Stimulated activated CD8-positive, alpha-beta memory T cell treated with anti-CD3 and anti-CD28 coated beads, Interleukin-4, amount 100 ng/mL, for 24 hours (primary cell): ENCODE results near the gene ALPK3.

Source experiments
- DNase-seq: peaks from one replicate; pipeline ENCODE4 v3.0.0-alpha.2; 2020; ENCODE audit warnings: low read depth

The ALPK3 gene

DNA sequence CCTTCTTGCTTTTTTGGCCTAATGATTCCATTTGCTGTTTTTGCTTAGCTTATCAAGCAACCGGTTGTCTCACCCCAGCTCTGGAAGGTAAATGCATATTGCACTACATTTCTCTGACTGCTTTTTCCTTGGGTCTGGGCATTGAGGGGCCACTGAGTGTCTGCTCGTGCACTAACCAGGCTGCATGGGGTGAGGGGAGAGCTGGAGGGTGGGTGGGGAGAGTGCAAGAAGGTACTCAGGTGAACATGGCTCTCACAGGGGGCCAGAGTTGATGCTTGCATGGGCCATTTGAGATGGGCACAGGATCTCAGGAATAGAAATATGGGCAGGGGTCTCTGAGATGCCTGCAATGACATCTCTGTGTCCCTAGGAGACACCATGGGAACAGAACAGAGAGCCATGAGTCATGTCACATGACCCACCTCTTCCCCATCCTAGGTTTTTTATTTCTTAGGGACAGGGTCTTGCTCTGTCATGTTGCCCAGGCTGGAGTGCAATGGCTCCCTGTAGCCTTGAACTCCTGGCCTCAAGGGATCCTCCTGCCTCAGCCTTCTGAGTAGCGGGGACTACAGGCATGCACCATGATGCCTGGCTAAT, 6.2 kb downstream of the ALPK3 start:
- no peak for DNase-seq

- DNase-seq, result no peak
Observed at GRCh38 chr15:84824260-84825007, 7.3 kb downstream of the ALPK3 start.

GRCh38 chr15:84826369-84826823, 9.2 kb downstream of the ALPK3 start:
- no peak for DNase-seq

DNA sequence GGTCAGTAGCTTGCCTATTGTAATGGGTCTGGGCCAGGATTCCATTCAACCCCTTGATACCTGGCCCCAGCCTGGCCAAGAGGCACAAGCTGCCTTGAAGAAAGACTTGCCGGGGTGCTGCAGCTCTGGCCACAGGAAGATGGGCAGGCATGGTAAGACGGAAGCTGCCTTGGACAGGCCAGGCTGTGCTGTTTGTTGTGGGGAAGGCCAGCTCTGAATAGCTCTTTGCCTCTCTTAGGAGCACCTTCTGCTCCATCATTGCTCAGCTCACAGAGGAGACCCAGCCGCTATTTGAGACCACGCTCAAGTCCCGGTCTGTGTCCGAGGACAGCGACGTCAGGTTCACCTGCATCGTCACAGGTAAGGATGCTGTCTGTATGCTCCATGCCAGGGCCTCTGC, 10.1 kb downstream of the ALPK3 start:
- no peak for DNase-seq

- DNase-seq, result no peak
Observed at GRCh38 chr15:84828086-84828908, 11.1 kb downstream of the ALPK3 start.

GRCh38 chr15:84829428-84829827, 12.3 kb downstream of the ALPK3 start:
- no peak for DNase-seq

GRCh38 chr15:84830036-84830435, 12.9 kb downstream of the ALPK3 start:
- no peak for DNase-seq

DNA sequence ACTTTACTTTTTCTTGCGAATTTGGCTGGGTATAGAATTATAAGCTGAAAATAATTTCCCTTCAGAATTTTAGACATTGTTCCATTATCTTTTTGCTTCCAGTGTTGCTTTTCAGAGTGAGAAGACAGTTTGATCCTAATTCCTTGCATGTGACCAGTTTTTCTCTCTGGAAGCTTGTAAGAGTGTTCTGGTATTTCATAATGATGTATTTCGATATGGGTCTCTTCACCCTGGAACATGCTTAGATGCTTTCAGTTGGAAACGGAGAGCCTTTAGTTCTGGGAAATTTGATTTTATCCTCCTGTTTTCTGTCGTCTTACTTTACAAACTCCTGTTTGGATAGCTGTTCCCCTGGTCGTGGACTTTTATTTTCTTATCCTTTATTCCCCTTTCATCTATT, 13.9 kb downstream of the ALPK3 start:
- no peak for DNase-seq

GRCh38 chr15:84831613-84832012, 14.5 kb downstream of the ALPK3 start:
- DNase-seq, result no peak

DNA sequence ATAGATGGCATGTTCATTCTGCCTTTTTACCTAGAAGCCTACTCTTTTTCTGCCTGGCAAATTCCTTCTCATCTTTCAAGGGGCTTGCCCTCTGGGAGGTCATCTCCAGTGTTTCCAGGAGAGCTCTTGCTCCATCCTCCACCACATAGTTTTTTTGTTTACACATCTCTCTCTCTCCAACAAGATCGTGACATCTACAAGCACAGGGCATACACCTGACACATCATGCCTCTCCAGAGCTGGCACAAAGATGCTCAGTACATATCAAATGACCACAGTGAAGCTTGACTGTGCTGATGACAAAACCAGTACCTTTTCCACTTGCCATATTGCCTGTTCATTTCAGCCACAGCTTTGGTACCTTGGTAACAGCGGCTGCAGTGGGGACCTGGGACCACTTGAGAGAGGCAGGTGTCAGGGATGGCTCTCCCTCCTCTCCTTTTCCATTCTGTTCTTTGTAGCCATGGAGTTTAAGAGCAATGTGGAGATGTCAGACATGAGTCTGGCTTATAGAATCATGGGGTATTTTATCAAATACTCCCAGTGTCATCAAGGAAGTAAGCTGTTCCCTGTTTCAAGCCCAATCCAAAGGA, 15.4 kb downstream of the ALPK3 start:
- DNase-seq, result no peak

- no peak for DNase-seq
Observed at GRCh38 chr15:84833447-84834228, 16.5 kb downstream of the ALPK3 start.

- DNase-seq, result no peak
Observed at GRCh38 chr15:84834229-84834955, 17.2 kb downstream of the ALPK3 start.

DNA sequence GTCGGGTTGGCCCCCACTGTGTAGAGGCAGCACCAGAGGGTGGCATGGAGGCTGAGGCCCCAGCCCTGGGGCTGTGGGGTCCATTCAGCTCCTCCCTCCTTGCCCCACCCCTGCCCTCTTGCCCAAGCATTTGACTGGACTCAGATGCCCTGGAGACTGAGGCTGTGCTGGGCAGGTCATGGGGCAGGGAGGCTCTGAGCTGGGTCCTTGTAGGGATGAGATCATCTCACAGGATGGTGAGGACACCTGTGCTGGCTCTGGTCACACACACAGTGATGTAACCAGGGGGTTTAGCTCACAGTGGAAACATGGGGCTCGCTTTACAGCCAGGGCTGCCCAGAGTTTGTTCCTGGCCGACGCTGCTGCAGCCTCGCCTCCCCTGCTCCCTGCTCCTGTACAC, 17.8 kb downstream of the ALPK3 start:
- DNase-seq, result no peak

DNA sequence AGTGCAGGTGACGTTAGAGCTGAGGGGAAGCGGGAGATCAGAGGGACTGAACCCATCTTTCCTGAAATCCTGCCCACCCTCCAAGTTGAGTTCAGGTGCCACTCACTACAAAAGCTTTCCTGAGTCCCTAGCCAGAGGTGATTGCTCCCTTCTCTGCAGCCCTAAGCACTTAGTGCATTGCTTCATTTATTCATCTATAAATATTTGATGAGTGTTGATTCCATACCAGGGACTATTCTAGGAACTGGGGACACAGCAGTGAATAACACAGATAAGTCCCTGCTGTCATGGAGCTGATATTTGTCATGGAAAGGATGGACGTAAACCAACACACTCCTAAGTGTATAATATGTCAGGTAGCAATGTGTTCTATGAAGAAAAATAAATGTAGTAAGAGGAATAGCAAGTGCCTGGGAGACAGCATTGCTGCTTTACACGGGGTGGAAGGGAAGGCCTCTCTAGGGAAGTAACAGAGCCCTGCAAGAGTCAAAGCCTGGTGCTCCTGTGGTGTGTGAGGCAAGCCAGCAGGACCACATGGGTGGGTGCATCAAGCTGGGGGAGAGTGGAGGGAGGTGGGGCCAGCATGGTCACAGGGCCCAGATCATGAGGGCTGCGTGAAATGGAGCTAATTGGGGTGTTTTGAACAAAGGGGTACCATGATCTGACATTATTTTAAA, 18.6 kb downstream of the ALPK3 start:
- DNase-seq, result no peak

DNA sequence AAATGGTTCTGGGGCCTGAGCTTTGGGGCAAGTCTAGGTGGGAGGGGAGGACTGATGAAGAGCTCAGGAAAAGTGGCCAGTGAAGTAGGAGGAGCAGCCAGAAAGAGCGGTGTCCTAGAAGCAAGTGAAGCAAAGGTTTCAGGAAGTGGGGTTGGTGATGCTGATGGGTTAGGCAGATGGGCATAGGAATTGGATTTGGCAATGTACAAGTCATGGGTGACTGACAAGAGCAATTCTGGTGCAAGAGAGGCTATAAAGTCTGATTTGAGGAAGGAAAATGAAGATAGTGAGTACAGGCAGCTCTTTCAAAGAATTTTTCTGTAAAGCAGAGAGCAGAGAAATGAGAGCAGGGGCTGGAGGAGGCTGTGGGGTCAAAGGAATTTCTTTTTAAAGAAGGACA, 19.7 kb downstream of the ALPK3 start:
- DNase-seq, result no peak

DNA sequence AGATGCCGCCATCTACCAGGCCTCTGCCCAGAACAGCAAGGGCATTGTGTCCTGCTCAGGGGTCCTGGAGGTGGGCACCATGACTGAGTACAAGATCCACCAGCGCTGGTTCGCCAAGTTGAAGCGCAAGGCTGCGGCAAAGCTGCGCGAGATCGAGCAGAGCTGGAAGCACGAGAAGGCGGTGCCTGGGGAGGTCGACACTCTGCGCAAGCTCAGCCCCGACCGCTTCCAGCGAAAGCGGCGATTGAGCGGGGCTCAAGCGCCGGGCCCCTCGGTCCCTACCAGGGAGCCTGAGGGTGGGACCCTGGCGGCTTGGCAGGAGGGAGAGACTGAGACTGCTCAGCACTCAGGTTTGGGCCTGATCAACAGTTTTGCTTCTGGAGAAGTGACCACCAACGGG, 22.6 kb downstream of the ALPK3 start:
- no peak for DNase-seq

- no peak for DNase-seq
Observed at GRCh38 chr15:84840255-84840654, 23.1 kb downstream of the ALPK3 start.

GRCh38 chr15:84840741-84841429, 23.7 kb downstream of the ALPK3 start:
- DNase-seq, result no peak

DNA sequence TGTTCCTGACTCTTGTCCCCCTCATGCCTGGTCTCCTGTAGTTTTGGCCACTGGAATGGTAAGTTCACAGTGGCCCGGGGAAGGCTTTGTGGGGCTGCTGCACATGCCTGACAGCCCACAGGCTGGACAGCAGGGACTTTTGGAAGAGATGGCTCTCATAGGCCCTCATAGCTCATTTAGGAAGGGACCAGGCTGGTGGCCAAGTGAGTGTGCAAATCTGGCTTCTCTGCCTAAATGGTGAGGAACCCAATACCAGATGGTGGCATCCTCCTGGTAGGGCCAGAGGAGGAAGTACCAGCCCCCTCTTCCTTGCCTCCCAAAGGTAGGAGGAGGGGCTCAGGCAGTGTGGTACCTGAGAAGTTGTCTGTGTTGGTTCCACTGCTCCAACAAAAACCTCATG, 25.6 kb downstream of the ALPK3 start:
- no peak for DNase-seq

- no peak for DNase-seq
Observed at GRCh38 chr15:84844964-84845363, 27.8 kb downstream of the ALPK3 start.
